Activated effector memory CD4-positive, alpha-beta T cell treated with anti-CD3 and anti-CD28 coated beads, Interleukin-2, amount 50 U/mL, for 16 hours (primary cell): ENCODE results near the gene ASPA.

Experiments used
- DNase-seq: peaks from one replicate; pipeline ENCODE4 v3.0.0-alpha.2; 2020

Gene ASPA

DNA sequence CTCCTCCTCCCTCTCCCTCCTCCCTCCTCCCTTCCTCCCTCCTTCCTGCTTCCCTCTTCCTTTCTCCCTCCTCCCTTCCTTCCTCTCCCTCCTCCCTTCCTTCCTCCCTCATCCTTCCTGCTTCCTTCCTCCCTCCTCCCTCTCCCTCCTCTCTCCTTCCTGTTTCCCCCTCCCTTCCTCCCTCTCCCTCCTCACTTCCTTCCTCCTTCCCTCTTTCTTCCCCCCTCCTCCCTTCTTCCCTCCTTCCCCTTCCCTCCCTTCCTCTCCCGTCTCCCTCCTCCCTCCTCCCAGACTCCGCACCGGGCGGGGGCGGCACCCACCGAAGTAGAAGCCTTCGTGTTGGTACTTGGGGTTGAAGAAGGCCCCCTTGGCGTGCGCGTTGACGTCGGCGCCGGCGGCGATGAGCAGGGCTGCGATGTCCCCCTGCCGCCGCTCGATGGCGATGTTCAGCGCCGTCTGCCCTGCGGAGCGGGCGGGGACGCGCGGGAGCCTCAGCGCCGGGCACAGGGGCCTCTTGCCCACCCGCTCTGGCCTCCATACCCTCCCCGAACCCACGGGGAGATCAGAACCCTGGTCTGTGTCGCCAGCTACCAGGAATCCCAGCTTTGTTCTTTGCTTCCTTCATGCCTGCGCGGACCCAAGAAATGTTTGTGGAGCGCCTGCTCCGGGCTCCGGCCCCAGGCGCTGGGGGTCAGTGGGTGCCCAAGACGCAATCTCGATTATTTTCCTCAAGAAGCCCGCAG, 59.6 kb downstream of the ASPA start:
- DNase-seq: peak; percentile 80

DNA sequence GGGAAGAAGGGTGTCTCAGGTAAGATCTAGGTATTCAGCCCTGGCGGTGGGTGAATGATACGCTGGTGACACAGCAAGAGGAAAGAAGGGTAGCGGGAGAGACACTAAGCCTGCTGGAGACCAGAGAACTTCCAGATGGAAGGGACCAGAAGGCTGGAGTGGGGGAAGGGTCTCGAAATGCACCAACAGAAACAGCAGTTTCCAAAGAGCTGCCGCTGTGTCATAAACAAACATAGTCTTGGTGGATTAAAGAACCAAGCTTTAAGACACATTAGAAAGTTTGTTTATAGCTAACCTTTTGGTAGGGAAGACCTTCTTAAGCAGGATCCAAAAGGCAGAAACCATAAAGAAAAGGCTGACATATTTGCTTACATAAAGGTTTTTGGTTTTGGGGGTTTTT, 60.9 kb downstream of the ASPA start:
- DNase-seq: no peak

DNA sequence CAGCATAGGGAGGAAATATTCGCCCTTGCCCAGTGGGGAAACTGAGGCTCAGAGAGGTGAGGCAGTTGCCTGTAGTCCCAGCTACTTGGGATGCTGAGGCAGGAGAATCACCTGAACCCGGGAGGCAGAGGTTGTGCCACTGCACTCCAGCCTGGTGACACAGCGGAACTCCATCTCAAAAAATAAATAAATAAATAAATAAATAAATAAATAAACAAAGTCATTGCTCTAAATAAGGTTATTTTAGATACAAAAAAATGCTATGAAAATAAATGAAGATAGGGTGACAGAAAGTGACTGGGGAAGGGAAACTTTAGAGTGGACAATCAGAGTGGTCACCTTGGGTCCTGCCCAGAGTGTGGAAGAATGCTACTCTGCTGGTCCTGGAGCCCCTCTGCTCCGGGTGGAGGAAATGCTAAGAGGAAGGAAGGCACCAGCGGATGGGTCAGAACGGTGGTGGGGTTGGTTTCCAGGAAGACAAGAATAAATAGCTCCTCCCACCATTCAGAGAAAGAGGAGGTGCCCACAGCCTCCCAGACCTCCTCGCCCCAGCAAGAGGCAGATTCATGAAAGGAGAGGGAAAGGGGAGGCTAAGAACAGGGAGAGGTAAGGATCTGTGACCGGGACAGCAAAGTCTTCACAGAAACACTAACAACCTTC, 64.2 kb downstream of the ASPA start:
- DNase-seq: no peak

DNA sequence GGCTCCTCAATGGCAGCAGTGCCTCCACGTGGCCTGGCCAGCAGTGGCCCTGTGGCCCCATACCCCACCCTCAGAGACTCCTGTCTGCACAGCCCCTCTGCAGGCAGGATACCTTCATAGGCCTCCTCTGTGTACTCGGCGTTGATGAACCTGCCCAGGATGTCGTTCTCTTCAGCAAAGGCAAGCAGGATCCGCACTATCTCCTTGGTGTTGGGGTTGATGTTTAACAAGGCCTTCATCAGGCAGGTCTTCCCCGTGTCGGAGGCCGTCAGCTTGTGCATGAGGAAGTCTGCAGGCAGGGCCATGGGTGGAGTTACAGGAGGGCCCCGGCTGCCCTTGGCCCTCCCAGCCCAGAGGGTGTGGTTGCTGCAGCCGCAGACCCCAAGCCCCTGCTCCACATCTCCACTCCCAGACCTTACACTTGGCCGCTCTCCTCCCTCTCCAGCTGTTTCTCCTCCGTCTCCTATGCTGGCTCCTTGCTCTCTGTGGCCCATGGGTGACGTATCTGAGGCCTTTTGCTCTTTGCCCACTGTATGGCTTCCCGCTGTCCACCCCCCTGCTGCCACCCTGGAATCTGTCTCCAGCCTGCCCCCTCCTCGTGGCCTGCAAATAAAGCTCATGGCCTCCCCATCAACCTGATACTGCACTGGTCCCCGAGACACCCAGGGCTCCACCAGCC, 66.8 kb downstream of the ASPA start:
- no peak for DNase-seq

DNA sequence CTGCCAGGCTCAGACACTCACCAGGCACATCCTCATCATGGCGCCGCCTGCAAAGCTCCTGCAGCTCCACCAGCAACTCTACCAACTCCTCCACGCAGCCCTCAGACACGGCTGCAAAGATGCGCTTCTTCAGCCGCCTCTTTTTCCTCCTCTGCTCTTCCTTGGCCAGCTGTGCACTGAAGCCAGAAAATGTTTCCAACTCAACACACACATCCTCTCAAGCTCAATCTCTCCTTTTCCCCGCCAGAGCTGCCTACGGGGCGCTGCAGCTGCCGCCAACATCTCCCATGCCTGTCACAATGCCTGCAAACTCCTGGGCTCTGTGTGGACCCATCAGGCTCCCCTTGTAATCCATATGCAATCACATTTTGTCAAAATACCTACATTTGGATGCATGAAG, 67.7 kb downstream of the ASPA start:
- DNase-seq: no peak

DNA sequence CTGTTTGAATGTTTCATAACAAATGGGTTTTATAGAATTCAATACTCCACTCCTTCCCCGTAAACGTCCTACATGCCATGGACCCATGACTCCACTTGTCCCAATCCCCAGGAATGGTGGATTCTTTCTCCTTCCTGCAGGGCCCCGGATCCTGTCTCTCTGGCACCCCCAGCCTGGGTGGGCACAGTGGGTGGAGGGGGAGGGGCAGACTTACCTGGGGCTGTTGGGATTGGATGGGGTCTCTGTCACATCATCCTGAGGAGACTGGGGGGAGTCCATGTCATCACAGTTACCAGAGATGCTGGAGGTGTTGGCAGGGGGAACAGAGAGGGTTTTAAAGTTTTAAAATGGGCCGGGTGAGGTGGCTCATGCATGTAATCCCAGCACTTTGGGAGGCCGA, 68.6 kb downstream of the ASPA start:
- DNase-seq: no peak

DNA sequence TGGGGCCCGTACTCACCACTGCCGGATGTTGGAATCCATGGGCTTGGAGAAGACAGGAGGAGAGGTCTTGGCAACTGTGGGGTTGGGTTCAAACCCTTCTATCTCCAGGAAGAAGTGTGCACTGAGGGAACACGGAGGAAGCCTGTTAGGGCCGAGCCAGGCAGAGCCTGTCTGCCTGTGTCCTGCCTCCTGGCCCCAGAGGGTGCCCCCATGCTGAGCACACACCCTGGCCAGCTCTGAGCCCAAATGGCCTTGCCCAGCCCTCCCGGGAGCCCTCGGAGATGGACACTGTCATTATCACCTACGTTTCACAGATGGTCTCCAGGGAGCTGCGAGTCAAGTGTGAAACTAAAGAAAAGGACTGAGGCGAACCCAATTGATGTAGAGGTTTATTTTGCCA, 69.4 kb downstream of the ASPA start:
- no peak for DNase-seq

DNA sequence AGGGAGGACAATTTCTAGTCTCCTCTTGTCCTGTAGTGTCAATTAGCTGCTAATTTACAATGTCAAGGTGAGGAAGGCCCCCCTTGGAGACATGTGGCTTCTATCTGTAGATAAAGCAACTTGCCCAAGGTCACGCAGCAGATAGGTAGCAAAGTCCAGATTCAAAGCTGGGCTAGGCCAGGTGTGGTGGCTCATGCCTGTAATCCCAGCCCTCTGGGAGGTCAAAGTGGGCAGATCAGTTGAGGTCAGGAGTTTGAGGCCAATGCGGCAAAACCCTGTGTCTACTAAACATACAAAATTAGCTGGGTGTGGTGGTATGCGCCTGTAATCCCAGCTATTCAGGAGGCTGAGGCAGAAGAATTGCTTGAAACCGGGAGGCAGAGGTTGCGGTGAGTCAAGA, 70.7 kb downstream of the ASPA start:
- DNase-seq: no peak

DNA sequence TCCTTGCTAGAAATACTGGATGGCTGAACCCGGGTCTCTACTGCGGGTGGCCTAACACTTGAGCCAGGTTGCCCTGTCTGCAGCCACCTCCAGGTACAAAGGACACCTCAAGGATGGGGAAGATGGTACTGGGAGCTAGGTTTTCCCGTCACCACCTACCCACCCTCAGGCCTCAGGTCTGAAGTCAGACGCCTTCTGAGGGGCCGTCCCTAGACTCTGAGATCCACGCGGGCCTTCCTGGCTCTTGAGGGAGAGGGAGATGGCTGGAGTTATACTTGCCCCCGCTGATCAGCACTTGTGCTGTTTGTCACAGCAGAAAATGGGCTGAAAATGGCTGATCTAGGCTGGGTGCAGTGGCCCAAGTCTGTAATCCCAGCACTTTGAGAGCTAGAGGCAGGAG, 71.2 kb downstream of the ASPA start:
- no peak for DNase-seq

DNA sequence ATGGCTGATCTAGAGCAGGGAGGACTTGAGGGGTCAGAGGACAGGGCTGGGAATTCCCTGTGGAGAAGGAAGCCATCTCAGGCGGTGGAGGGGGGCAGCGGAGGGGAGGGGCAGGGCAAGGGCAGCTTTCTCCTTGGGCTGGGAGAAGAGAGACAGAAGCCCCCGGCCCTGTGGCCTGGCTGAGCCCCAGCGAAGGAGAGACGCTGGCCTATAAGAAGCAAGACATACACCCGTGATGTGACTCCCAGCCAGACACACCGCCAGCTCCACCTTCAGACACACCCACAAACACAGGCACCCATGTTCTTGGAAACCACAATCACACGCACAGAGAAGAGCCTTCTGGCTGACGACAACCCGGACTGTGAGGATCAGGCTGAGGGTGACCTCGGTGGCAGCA, 71.8 kb downstream of the ASPA start:
- DNase-seq: no peak

DNA sequence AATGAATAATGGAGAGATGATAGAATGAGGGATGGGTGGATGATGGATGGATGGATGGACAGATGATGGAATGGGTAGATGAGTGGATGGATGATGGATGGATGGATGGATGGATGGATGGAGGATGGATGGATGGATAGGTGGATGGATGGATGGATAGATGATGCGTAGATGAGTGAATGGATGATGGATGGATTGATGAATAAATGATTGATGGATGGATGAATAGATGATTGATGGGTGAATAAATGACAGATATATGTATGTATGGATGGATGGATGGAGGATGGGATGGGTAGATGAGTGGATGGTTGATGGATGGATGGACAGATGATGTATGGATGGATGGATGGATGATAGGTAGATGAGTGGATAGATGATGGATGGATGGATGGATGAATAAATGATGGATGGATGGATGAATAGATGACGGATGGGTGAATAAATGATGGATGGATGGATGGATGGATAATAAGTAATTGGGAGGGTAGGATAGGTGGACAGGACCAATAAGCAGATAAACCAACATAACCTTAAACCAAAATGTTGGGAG, 73.9 kb downstream of the ASPA start:
- no peak for DNase-seq

DNA sequence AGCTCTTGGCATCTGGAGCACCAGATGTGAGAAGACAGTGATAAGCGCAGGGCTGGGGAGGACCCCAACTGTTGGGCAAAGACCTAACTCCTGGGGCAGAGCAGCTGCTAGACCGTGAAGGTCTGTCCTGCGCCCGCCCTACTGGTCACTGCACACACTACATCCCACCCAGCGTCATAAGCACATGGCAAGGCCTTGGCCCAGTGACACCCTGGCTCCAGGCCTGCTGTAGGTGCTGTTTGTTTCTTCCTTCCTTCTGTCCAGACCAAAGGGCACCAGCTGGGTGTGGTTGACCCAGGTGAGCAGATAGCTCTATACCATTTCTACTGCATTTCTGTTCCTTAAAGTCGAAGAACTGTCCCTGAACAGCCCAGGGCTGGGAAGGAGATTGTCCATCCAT, 75.4 kb downstream of the ASPA start:
- no peak for DNase-seq

DNA sequence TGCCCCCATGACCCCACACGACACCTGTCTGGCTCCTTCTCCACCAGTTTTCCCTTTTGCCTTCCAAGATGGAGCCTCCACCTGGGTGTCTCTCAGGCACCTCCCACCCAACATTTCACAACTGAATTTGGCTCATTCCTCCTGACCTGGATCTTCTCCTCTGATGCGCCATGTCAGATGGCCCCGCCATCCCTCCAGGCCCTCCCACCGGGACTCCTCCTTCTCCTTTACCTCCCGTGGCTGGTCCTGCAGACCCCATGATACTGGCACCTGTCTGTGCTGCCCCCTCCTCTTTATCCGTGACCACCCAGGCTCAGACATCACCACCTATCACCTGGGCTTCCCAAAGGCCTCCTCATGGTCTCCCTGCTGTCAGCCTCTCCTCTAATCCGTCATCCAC, 77.1 kb downstream of the ASPA start:
- DNase-seq: no peak
